Astrocyte (in vitro differentiated cells and primary cell): ENCODE results near the gene FAM117A.

Experiments used
- EZH2 ChIP-seq: IDR thresholded peaks from 2 replicates; pipeline ENCODE4 v1.6.1; 2012; ENCODE audit warnings: mild to moderate bottlenecking, low read length, inconsistent platforms; ENCODE audit not compliant: insufficient read depth
- TF ChIP-seq, protein P1 (sequence below): IDR thresholded peaks from 2 replicates; pipeline ENCODE4 v1.5.1; 2011; ENCODE audit warnings: low read depth, mild to moderate bottlenecking, inconsistent platforms, low read length, moderate library complexity; ENCODE audit not compliant: insufficient read depth

- TF ChIP-seq, protein P1, sequence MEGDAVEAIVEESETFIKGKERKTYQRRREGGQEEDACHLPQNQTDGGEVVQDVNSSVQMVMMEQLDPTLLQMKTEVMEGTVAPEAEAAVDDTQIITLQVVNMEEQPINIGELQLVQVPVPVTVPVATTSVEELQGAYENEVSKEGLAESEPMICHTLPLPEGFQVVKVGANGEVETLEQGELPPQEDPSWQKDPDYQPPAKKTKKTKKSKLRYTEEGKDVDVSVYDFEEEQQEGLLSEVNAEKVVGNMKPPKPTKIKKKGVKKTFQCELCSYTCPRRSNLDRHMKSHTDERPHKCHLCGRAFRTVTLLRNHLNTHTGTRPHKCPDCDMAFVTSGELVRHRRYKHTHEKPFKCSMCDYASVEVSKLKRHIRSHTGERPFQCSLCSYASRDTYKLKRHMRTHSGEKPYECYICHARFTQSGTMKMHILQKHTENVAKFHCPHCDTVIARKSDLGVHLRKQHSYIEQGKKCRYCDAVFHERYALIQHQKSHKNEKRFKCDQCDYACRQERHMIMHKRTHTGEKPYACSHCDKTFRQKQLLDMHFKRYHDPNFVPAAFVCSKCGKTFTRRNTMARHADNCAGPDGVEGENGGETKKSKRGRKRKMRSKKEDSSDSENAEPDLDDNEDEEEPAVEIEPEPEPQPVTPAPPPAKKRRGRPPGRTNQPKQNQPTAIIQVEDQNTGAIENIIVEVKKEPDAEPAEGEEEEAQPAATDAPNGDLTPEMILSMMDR, result no peak
- no peak for TF ChIP-seq EZH2
These were observed 40.5 kb downstream of the FAM117A start for GRCh38 chr17:49723423-49723822.
